Mesothelial cell of epicardium (in vitro differentiated cells): ENCODE data around the gene UTP25. TPM values are rescaled to one million over a fixed set of nuclear protein-coding genes. Genes with fewer than 3 reads are reported as not detected.

ENCODE experiments used
- DNase-seq, 2 experiments: peaks; one replicate each; pipeline ENCODE4 v3.0.0; 2021; ENCODE audit warnings: low spot score in 2 of 2; ENCODE audit not compliant: unreplicated experiment in 2 of 2
- H3K27ac Mint-ChIP-seq: 2 replicates; pipeline ENCODE4 v1.8.0; 2021; ENCODE audit warnings: mixed read lengths
- H3K27me3 Mint-ChIP-seq: 2 replicates; pipeline ENCODE4 v1.8.0; 2021; ENCODE audit warnings: low read depth, mixed read lengths
- H3K36me3 Mint-ChIP-seq: 2 replicates; pipeline ENCODE4 v1.8.0; 2021; ENCODE audit warnings: mixed read lengths
- H3K4me1 Mint-ChIP-seq: 2 replicates; pipeline ENCODE4 v1.8.0; 2021; ENCODE audit warnings: mixed read lengths
- H3K4me3 Mint-ChIP-seq: 2 replicates; pipeline ENCODE4 v1.8.0; 2021; ENCODE audit warnings: mild to moderate bottlenecking, moderate library complexity, mixed read lengths
- H3K9me3 Mint-ChIP-seq: 2 replicates; pipeline ENCODE4 v1.8.0; 2021; ENCODE audit warnings: mixed read lengths
- total RNA-seq: library from RNA; stranded (reverse); gene quantifications from 3 replicates; pipeline ENCODE4 v1.2.1, GENCODE V29; 2021
- TF ChIP-seq, protein P1 (sequence below): fragments of 200-600 bp; sonication (generic); IDR thresholded peaks from one replicate; pipeline ENCODE4 v1.5.0; 2021; ENCODE audit warnings: antibody characterized with exemption; ENCODE audit not compliant: unreplicated experiment

UTP25 gene
- total RNA-seq, 1 donor from 2014 or later: 9.7 TPM

GRCh38 chr1:209835782-209836298, 8.1 kb downstream of the UTP25 start:
- H3K27me3 Mint-ChIP-seq: no peaks in the 10 kb centered on the region
- DNase-seq: no peak
- no peak overlapping the region for H3K4me3 Mint-ChIP-seq
- TF ChIP-seq, protein P1, sequence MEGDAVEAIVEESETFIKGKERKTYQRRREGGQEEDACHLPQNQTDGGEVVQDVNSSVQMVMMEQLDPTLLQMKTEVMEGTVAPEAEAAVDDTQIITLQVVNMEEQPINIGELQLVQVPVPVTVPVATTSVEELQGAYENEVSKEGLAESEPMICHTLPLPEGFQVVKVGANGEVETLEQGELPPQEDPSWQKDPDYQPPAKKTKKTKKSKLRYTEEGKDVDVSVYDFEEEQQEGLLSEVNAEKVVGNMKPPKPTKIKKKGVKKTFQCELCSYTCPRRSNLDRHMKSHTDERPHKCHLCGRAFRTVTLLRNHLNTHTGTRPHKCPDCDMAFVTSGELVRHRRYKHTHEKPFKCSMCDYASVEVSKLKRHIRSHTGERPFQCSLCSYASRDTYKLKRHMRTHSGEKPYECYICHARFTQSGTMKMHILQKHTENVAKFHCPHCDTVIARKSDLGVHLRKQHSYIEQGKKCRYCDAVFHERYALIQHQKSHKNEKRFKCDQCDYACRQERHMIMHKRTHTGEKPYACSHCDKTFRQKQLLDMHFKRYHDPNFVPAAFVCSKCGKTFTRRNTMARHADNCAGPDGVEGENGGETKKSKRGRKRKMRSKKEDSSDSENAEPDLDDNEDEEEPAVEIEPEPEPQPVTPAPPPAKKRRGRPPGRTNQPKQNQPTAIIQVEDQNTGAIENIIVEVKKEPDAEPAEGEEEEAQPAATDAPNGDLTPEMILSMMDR: no peak
- no peaks in the 10 kb centered on the region for H3K9me3 Mint-ChIP-seq
- H3K27ac Mint-ChIP-seq: no peak overlapping the region
- H3K4me1 Mint-ChIP-seq: no peaks in the 10 kb centered on the region
- peaks cover 36% of the 10 kb centered on the region for H3K36me3 Mint-ChIP-seq

DNA sequence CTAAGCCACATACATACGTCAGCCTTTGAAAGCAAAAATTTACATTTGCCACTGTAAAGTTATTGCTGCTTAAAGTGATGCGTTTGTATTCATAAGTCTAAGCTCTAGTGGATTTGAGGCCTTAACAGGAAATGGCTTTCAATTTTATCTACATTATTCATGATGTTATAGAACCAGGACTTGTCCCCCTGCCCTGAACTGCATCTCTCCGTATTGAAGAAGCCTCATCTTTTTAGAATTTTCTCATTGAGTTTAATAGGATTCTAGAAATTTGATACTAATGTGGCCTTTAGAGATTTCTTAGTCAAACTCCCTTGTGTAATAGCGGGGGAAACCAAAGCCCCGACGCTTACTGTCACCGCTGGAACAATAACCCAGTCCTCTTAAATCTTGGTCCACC, 9.9 kb downstream of the UTP25 start:
- no peak overlapping the region for H3K4me3 Mint-ChIP-seq
- TF ChIP-seq, protein P1: no peak
- DNase-seq: no peak
- no peaks in the 10 kb centered on the region for H3K9me3 Mint-ChIP-seq
- H3K27ac Mint-ChIP-seq: no peak overlapping the region
- peaks cover 45% of the 10 kb centered on the region for H3K36me3 Mint-ChIP-seq
- H3K27me3 Mint-ChIP-seq: no peaks in the 10 kb centered on the region
- H3K4me1 Mint-ChIP-seq: no peaks in the 10 kb centered on the region

GRCh38 chr1:209838537-209838936, 10.8 kb downstream of the UTP25 start:
- TF ChIP-seq, protein P1: no peak
- Mint-ChIP-seq H3K27me3 (no peaks in the 10 kb centered on the region), H3K4me1 (no peaks in the 10 kb centered on the region), H3K36me3 (peaks cover 46% of the 10 kb centered on the region), H3K27ac (no peak overlapping the region), H3K4me3 (no peak overlapping the region), H3K9me3 (no peaks in the 10 kb centered on the region)
- no peak for DNase-seq

DNA sequence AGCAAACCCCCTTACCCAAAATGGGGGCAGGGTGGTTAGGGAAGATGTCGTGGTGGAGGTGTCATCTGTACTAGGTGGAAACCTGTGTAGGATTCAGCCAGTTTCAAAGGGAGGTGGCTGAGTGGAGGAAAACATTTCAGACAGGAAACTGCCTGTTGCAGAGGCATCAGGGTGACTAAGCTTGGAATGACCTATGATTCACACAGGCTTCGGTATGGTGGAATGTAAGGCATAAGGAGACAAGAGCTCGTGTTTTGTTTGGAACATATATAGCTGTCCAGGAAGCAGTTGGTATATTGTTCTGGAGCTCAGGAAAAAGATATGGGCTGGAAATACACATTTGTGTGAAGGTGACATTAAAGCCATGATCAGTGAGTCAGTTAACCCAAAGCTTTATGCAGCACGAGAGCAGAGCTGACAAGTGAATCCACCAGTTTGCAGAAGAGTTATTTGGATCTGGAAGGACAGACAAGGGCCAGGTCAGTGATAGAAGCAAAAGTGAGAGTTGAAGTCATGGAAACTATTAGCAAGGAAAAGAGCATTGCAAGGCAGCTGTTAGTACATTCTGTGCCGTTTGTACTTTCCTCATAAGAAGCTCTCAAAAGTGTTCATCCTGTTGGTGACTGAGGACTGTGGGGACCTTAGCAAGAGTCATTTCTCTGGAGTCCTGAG, 12.2 kb downstream of the UTP25 start:
- Mint-ChIP-seq H3K36me3 (peaks cover 45% of the 10 kb centered on the region), H3K27me3 (no peaks in the 10 kb centered on the region), H3K27ac (peak overlapping the region; percentile 39), H3K9me3 (no peaks in the 10 kb centered on the region), H3K4me1 (no peaks in the 10 kb centered on the region), H3K4me3 (no peak overlapping the region)
- TF ChIP-seq, protein P1: no peak
- no peak for DNase-seq

DNA sequence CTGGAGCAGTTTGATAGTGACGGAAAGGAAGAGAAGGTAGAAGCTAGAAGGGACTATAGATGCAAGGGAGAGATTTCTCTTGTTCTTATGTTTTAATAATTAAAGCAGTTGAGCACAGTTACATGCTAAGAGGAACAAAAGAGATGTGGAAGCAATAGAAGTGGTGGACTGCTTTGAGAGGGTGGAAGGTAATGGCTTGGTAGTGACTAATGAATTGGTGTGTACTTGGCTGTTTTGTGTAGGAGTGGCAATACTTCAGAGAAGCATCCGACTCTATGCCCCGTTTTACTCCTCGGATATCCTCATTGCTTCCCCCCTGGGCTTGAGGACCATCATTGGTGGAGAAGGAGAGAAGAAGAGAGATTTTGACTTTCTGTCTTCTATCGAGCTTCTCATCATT, 12.8 kb downstream of the UTP25 start:
- H3K4me1 Mint-ChIP-seq: no peaks in the 10 kb centered on the region
- H3K27ac Mint-ChIP-seq: no peak overlapping the region
- H3K27me3 Mint-ChIP-seq: no peaks in the 10 kb centered on the region
- no peaks in the 10 kb centered on the region for H3K9me3 Mint-ChIP-seq
- H3K36me3 Mint-ChIP-seq: peaks cover 47% of the 10 kb centered on the region
- TF ChIP-seq, protein P1: no peak
- no peak overlapping the region for H3K4me3 Mint-ChIP-seq
- no peak for DNase-seq
